ENCODE data around the gene DDX1.

- no peak for TF ChIP-seq RAD21 (IDR thresholded peaks at IDR 0.05; ENCODE audit: low read depth)
- 0 out of 2 replicates have a peak, but pooled peaks have one; percentile 1 for TF ChIP-seq REST (IDR thresholded peaks at IDR 0.05; ENCODE audit: low read depth)
- TF ChIP-seq CEBPB (IDR thresholded peaks at IDR 0.05), result no peak
- peak; percentile 72 for TF ChIP-seq MAX (IDR thresholded peaks at IDR 0.05)
- TF ChIP-seq ZBTB7A (IDR thresholded peaks at IDR 0.05; ENCODE audit: low read depth), result no peak
- TF ChIP-seq FOXM1 (IDR thresholded peaks at IDR 0.05; ENCODE audit: borderline replicate concordance, low read depth), result no peak
- TF ChIP-seq NFIC (IDR thresholded peaks at IDR 0.05), result no peak
- TF ChIP-seq TAF1 (IDR thresholded peaks at IDR 0.05; ENCODE audit: low read depth), result no peak
- TF ChIP-seq CREB1 (IDR thresholded peaks at IDR 0.05; ENCODE audit: low read depth), result no peak
- no peak for TF ChIP-seq YY1 (IDR thresholded peaks at IDR 0.05; ENCODE audit: low read depth)
- no peak for TF ChIP-seq TEAD4 (IDR thresholded peaks at IDR 0.05)
- TF ChIP-seq EGR1 (IDR thresholded peaks at IDR 0.05), result no peak
- TF ChIP-seq EP300 (IDR thresholded peaks at IDR 0.05; ENCODE audit: borderline replicate concordance), result no peak
Measured at GRCh38 chr2:15675456-15676195, 84.0 kb downstream of the DDX1 start.

Data from Ishikawa (cell line).